Endothelial cell of hepatic sinusoid (primary cell): ENCODE data around the gene PTMA.
"Not testable (repeated sequence)": the region's sequence is repeated elsewhere in the genome, so short reads cannot be mapped to it uniquely, and the experiment has no call there.

Experiments
- in situ Hi-C: cut with HindIII; loops from 2 replicates; pipeline ENCODE4 v1.10.0; 2017; ENCODE audit warnings: low sequenced_read_pairs

Gene PTMA

DNA sequence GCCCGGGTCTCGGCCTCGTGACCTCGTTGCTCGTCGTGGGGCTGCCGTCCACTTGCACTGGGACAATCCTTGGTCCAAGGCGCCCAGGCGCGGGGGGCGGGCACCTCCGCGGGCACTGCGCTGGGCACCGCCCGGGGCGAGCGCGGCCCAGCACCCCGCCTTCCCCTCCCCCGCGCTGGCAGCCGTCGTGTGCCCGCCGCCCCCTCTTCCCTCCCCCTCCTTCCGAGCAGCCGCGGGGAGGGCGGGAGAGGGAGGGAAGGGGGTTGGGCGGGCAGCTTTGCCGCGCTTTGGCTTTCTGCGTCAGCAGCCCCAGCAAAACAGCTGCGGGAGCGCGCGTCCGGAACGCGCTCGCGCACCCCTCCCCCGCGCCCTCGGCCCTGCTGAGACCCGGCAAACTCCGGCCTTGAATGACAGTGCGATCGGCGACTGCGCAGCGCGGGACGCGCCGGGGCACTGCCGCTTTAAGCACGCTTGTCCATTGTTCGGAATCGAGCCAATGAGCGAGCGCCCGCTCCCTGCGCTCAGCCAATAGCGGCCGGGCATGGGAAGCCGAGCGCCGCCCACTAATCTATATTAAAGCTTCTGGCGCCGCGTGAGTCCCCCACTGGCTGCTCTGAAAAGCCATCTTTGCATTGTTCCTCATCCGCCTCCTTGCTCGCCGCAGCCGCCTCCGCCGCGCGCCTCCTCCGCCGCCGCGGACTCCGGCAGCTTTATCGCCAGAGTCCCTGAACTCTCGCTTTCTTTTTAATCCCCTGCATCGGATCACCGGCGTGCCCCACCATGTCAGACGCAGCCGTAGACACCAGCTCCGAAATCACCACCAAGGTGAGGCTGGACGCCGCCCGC lies at the start of gene PTMA:
Gene PTMA (plus strand): TSS at position 599 of the 846 bp plus-strand sequence. CDS start 182 bp downstream, at position 781.
- in situ Hi-C loops: no loop called here

DNA sequence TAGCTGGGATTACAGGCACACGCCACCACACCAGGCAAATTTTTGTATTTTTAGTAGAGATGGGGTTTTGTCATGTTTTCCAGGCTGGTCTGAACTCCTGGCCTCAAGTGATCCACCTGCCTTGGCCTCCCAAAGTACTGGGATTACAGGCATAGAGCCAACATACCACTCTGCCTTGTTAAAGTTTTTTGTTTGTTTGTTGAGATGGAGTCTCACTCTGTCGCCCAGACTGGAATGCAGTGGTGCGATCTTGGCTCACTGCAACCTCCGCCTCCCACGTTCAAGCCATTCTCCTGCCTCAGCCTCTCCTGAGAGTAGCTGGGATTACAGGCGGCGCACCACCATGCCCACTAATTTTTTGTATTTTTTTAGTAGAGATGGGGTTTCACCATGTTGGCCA lies 48.3 kb upstream of the PTMA start:
- in situ Hi-C loops: not testable (repeated sequence)

DNA sequence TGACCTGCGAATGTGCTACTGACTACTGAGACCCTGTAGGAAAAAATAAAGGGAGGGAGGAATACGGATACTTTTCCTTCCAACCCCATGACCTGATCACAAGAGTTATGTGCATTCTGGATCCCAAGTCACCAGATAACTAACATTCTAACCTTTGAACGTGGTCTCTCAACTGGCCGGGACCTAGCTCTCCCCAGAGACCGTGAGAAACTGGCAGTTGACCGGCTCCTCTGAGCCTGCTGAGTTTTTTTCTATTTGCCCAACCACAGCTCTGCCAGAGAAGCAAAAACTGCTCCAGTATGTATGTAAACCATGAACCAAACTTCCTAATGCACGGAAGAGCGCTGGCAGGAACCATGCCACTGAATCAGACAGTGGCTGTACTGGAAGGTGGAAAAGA lies 47.5 kb upstream of the PTMA start:
- in situ Hi-C loops: no loop called here

GRCh38 chr2:231661422-231662027 lies 46.8 kb upstream of the PTMA start:
- in situ Hi-C loops: no loop called here

GRCh38 chr2:231662028-231662810 lies 46.1 kb upstream of the PTMA start:
- in situ Hi-C loops: no loop called here

- in situ Hi-C loops: no loop called here
These were observed 45.4 kb upstream of the PTMA start for GRCh38 chr2:231662811-231663457.

DNA sequence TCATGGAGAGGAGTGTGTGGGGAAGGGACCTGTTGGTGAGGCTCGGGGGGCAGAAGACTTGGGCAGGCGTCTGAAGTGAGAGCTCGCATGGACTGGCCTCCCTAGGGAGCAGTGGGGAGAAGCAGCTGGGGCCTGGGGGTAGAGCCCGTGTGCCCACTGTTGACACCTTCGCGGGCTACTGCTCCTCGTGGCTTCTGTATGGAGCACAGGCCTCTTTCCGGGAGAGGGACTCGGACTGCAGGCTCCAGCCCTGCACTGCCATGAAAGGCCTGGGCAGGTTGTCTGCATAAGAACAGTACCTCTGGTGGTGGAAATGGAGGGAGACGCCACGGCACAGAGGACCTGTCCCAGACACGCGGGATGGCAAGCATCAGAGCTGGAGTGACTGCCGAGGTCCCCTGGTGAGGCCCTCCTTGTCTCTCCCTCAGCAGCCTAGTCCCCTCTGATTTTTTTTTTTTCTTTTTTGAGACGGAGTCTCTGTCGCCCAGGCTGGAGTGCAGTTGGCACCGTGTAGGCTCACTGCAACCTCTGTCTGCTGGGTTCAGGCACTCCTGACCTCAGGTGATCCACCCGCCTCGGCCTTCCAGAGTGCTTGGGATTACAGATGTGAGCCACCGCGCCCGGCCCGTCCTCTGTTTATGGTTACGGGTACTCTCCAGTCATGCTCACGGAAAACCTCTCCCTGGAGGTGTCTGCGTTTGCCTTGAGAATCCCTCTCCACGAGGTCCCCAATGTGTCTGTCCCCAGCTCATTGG lies 44.7 kb upstream of the PTMA start:
- in situ Hi-C loops: no loop called here

DNA sequence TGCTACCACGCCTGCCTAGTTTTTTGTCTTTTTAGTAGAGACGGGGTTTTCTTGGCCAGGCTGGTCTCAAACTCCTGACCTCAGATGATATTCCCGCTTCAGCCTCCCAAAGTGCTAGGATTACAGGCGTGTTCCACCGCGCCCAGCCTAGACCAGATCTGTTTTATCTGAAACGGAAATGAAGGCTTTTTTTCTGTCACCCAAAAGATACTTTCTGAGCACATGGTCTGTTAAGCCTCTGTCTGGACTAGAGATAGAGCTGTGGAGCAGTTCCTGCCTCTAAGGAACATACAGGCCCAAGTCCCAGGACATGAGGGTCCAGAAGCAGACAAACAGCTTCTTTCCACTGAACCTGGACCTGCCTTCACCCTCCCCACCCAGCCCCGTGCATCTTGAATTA lies 43.6 kb upstream of the PTMA start:
- in situ Hi-C loops: no loop called here

GRCh38 chr2:231665245-231666170 lies 42.8 kb upstream of the PTMA start:
- in situ Hi-C loops: no loop called here

- in situ Hi-C loops: no loop called here
These were observed 41.9 kb upstream of the PTMA start for GRCh38 chr2:231666171-231667095.

DNA sequence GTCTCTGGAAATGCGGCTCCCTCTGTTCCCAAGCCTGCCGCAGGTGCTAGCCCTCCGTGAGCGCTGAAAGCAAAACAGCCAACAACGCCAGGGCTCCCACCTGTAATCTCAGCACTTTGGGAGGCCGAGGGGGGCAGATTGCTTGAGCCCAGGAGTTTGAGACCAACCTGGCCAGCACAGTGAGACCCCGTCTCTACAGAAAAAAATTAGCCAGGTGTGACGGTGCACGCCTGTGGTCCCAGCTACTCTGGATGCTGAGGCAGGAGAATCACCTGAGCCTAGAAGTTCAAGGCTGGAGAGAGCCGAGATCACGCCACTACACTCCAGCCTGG lies 41.3 kb upstream of the PTMA start:
- in situ Hi-C loops: no loop called here

GRCh38 chr2:231667496-231667895 lies 40.8 kb upstream of the PTMA start:
- in situ Hi-C loops: no loop called here

DNA sequence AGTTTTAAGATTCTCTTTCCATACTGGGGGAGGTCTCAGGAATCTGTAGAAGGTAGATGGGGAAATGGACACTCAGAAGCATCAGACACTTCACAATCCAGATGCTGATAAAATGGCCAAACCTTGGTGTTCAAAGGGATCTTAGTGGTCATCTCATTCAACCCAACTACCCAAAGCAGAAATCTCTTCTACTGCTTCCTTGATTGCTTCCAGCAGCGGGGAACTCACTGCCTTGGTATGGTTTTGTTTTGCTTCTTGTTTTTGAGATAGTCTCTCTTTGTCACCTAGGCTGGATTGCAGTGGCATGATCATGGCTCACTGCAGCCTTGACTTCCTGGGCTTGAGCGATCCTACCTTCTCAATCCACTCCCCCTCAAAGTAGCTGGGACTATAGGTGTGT lies 39.3 kb upstream of the PTMA start:
- in situ Hi-C loops: no loop called here

- in situ Hi-C loops: no loop called here
These were observed 36.9 kb upstream of the PTMA start for GRCh38 chr2:231671270-231672050.

DNA sequence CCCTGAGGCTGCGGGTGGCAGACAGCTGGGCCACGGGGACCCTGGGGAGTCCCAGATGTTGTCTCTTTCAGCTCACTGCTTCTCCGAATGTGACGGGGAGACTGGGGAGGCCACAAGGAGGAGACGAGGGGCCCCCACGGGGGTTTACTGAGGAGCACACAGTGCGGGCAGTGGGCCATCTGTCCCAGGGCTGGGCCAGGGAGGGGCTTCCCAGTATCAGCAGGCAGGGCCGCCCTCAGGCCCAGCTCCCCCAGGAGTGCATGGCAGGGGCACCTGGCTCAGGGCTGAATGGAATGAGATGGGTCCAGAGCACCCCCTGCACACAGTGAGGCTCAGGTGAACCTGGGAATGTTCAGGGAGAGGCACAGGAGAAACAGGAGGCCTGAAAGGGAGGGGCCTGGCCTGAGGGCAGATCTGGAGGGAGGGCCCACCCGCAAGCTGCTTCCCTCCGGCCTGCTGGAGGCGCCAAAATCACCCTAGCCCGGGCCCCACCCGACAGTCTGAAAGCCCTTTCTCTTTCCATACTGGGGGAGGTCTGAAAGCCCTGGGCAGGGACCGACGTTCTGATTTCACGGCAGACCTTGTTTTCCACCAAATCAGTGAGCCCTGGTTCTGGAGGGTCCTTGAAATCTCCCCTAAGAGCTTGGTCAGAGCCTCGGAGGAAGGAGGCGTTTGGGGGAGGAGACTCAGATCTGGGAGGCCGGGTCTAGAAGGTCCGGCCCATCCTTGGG lies 35.5 kb upstream of the PTMA start:
- in situ Hi-C loops: no loop called here

- in situ Hi-C loops: no loop called here
These were observed 35.0 kb upstream of the PTMA start for GRCh38 chr2:231673348-231673770.
